Measurements from ENCODE around the gene MBLAC1.

DNA sequence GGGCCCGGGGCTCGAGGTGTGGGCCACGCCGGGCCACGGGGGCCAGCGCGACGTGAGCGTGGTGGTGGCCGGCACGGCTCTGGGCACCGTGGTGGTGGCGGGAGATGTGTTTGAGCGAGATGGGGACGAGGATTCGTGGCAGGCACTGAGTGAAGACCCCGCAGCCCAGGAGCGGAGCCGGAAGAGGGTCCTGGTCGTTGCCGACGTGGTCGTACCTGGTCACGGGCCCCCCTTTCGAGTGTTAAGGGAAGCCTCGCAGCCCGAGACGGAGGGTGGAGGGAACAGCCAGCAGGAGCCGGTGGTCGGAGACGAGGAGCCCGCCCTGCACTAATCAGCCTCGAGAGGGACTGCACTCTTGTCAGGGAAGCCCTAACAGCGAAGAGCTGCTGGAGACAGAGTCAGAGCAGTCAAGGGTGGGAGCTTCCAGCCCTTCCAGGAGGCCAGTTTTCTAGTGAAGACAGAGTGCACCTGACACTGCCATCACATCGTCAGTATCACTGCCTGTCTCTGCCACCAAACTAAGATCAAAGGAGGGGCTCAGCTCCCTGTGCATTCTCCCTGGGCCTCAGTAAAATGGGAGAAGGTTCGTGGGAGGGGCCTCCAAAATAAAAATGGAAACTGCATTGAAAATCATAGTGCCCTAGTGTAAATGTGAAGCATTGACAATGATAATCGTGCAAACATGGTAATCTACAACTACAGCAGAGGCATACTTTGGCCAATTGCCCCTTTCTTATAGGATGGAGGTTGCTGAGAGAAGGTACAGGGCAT lies 1.3 kb downstream of the MBLAC1 start:
- TF ChIP-seq POLR2A (IDR thresholded peaks at IDR 0.05) = no peak
- TF ChIP-seq CTCF (IDR thresholded peaks at IDR 0.05) = no peak
